Measurements from ENCODE around the gene ITGA2B.

DNA sequence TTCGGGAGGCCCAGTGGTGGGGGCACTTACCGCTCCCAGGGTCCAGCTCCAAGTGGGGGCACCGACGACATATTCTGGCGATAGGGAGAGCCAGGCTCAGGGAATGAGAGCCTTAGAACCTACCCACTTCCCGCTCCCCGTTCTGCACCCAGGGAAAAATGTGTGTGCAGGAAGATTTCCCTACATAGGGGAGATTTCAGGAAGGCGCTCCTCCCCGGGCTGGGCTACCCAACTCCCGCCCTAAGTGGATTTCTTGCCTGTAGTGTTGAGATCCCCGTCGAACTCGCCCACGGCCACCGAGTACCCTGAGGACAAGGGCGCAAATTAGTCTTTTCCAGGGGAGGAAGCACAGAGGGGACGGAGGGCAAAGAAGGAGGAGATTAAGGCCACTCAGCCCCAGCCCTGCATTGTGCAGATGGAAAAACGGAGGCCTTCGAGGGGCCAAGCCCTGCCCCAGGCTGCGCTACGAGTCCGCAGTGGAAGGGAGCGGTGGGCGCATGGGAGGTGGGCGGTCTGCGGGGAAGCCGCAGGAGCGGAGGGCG is 5.1 kb downstream of the ITGA2B start:
- TF ChIP-seq POLR2A (IDR thresholded peaks at IDR 0.05; ENCODE audit: low read depth, low read length) (no peak), POLR2AphosphoS5 (IDR thresholded peaks at IDR 0.05; ENCODE audit: low read depth, low read length) (no peak)
